NCI-H524 treated with DMSO at 0.1 percent for 48 hours (cell line): ENCODE data around the gene KCNJ3.
A peak's percentile ranks its signal among the peaks of the same experiment; 100 is the strongest.

ENCODE experiments used
- DNase-seq: peaks from one replicate; lab custom pipeline; 2025; lab: John Stamatoyannopoulos, UW

Gene KCNJ3

GRCh38 chr2:154698296-154698720 lies at the start of gene KCNJ3:
Gene KCNJ3, plus strand, starts transcription at chr2:154698695. Its CDS starts 81 bp downstream, at chr2:154698776.
- no peak for DNase-seq

- no peak for DNase-seq
Measured at GRCh38 chr2:154655499-154655898, 43.0 kb upstream of the KCNJ3 start.

GRCh38 chr2:154658854-154659253 lies 39.6 kb upstream of the KCNJ3 start:
- no peak for DNase-seq

GRCh38 chr2:154664248-154664647 lies 34.2 kb upstream of the KCNJ3 start:
- no peak for DNase-seq

GRCh38 chr2:154670083-154670482 lies 28.4 kb upstream of the KCNJ3 start:
- no peak for DNase-seq

GRCh38 chr2:154673694-154674093 lies 24.8 kb upstream of the KCNJ3 start:
- DNase-seq, result no peak

GRCh38 chr2:154677401-154677800 lies 21.1 kb upstream of the KCNJ3 start:
- DNase-seq, result no peak

- no peak for DNase-seq
Measured at GRCh38 chr2:154681741-154682140, 16.8 kb upstream of the KCNJ3 start.

GRCh38 chr2:154686162-154686561 lies 12.3 kb upstream of the KCNJ3 start:
- DNase-seq, result no peak

GRCh38 chr2:154688373-154688772 lies 10.1 kb upstream of the KCNJ3 start:
- DNase-seq, result no peak

GRCh38 chr2:154689158-154689557 lies 9.3 kb upstream of the KCNJ3 start:
- no peak for DNase-seq

GRCh38 chr2:154692927-154693326 lies 5.6 kb upstream of the KCNJ3 start:
- DNase-seq, result no peak

GRCh38 chr2:154693741-154694340 lies 4.7 kb upstream of the KCNJ3 start:
- no peak for DNase-seq

GRCh38 chr2:154694881-154695280 lies 3.6 kb upstream of the KCNJ3 start:
- DNase-seq, result no peak

- DNase-seq, result no peak
Measured at GRCh38 chr2:154696369-154696768, 2.1 kb upstream of the KCNJ3 start.

GRCh38 chr2:154696810-154697417 lies 1.6 kb upstream of the KCNJ3 start:
- DNase-seq, result no peak

GRCh38 chr2:154697418-154698252 lies 860 bp upstream of the KCNJ3 start:
- DNase-seq, result no peak

- DNase-seq, result peak; percentile 69
Measured at GRCh38 chr2:154698721-154699574, 453 bp downstream of the KCNJ3 start.

- peak; percentile 69 for DNase-seq
Measured at GRCh38 chr2:154699575-154699930, 1.1 kb downstream of the KCNJ3 start.

GRCh38 chr2:154700136-154700535 lies 1.6 kb downstream of the KCNJ3 start:
- DNase-seq, result peak; percentile 81

- DNase-seq, result peak; percentile 55
Measured at GRCh38 chr2:154704991-154705390, 6.5 kb downstream of the KCNJ3 start.

GRCh38 chr2:154706660-154707059 lies 8.2 kb downstream of the KCNJ3 start:
- no peak for DNase-seq
